Prostate gland (tissue), 2 donors: ENCODE results near the gene GNMT.

Source experiments
- CTCF ChIP-seq, 4 experiments: fragments of 200-600 bp in 2 of 4; fragments of 450-650 bp in 2 of 4; sonication (generic) in 2 of 4; IDR thresholded peaks; 1 replicate in 3 of 4; 2 replicates in 1 of 4; pipeline ENCODE4 v1.5.1; 2016 to 2019; ENCODE audit warnings: antibody characterized with exemption in 4 of 4, mild to moderate bottlenecking in 2 of 4, moderate library complexity in 2 of 4
- POLR2A ChIP-seq: fragments of 450-650 bp; IDR thresholded peaks from one replicate; pipeline ENCODE4 v1.6.1; 2016; ENCODE audit warnings: antibody characterized with exemption, mild to moderate bottlenecking
- POLR2AphosphoS5 ChIP-seq: sonication (generic); formaldehyde crosslinking; IDR thresholded peaks from one replicate; pipeline ENCODE4 v1.6.1; 2017; ENCODE audit warnings: antibody characterized with exemption

DNA sequence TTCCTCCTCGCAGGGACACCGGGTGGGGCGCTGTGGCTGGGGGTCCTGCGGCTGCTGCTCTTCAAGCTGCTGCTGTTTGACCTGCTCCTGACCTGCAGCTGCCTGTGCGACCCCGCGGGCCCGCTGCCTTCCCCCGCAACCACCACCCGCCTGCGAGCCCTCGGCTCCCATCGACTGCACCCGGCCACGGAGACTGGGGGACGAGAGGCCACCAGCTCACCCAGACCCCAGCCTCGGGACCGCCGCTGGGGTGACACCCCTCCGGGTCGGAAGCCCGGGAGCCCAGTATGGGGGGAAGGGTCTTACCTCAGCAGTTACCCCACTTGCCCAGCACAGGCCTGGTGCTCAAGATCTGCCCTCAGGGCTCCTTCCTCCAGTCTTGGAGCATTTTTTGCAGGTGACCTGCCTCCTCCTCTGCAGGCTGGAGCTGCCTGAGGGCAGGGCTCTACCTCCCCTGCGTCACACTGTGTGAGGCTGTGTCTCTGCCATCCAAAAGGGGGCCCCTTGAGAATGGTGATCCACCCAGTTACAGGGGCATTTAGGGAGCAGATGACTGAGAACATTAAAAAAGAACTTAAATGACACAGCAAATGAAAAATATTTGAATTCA, 35.2 kb upstream of the GNMT start:
- TF ChIP-seq CTCF (IDR thresholded peaks at IDR 0.05) (no peak), POLR2A (no peak), POLR2AphosphoS5 (no peak)
